ENCODE measurements around the gene UBXN10. TPM values are rescaled to one million over a fixed set of nuclear protein-coding genes. Genes with fewer than 3 reads are reported as not detected.

UBXN10 gene
- total RNA-seq, 1 donor from 2014 or later, result 0.51 TPM

DNA sequence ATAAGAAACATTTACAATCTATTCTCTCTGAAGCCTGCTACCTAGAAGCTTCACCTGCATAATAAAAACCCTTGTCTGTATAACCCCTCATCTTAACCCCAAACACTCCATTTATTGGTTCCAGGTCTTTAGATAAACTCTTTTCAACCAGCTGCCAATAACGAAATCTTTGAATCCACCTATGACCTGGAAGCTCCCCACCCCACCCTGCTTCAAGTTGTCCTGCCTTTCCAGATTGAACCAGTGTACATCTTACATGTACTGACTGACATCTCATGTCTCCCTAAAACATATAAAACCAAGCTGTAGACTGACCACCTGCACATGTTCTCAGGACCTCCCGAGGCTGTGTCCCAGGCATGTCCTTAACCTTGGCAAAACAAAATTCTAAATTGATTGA lies 54.1 kb downstream of the UBXN10 start:
- DNase-seq, result no peak

DNA sequence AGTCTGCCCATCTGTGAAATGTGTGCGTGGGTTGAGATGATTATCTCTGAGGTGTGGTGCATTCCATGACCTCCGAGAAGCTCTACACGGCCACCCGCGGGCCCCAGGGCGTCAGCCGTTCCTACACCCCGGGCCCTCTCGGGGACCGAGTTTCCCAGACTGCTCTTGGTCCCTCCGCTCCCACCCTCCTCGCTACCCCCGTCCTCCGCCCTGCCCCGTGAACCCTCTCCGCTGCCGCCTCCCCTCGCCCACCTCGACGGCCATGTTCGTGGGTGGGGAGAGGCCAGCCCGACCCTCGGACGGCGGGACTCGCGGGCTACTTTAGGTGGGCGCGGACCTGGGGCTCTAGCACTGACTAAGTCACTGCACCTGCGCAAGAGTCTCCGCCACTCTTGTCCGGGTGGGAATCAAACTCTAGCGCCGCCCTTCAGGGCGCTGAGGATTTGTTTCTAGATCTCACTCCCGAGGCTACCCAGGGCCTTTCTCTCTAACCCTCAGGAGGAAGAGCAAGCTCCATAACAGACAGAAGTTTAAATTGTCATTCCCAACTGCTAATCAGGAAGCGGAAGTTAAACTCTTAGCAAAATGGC lies 57.1 kb downstream of the UBXN10 start:
- no peak for DNase-seq

Other genes starting within 250 kb of the UBXN10 start
- 1.7 TPM for gene PLA2G2A, start 206.5 kb upstream of the UBXN10 start, total RNA-seq
- not detected for gene PLA2G5, start 115.9 kb upstream of the UBXN10 start, total RNA-seq
- gene PLA2G2D, start 66.6 kb upstream of the UBXN10 start, total RNA-seq, result not detected
- not detected for gene PLA2G2F, start 46.8 kb upstream of the UBXN10 start, total RNA-seq
- not detected for gene PLA2G2C, start 422 bp downstream of the UBXN10 start, total RNA-seq
- gene VWA5B1, start 104.8 kb downstream of the UBXN10 start, total RNA-seq, result 0.31 TPM